22Rv1 (cell line): ENCODE data around the gene PIP5KL1.
A peak's percentile ranks its signal among the peaks of the same experiment; 100 is the strongest.

Experiments
- H3K27ac ChIP-seq: fragments of 450-650 bp; 2 replicates; pipeline ENCODE4 v1.5.1; 2017
- ZFX ChIP-seq: fragments of 450-650 bp; IDR thresholded peaks from 2 replicates; pipeline ENCODE4 v1.6.1; 2017; ENCODE audit warnings: antibody characterized with exemption, borderline replicate concordance
- TF ChIP-seq, protein P1 (sequence below): fragments of 450-650 bp; IDR thresholded peaks from 2 replicates; pipeline ENCODE4 v1.5.1; 2017; ENCODE audit warnings: mild to moderate bottlenecking

PIP5KL1 gene

DNA sequence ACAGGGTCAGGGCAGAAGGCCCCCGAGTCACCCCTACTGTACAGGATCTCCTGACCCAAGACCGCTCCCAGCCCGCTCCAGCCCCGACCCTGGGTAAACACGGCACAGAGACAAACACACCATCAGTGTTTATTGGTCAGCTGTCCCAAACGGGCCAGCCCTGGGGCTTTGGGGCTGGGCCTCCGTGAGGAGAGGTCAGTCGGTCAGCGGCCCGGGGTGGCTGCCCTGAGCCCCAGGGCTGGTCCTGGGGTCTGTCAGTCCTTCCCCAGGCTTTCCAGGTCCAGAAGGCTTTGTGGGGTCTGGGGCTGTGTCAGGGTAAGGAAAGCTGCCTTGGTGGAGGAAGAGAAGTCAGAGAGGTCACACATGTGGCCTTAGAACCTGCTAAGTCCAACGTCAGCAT lies 4.4 kb upstream of the PIP5KL1 start:
- TF ChIP-seq, protein P1, sequence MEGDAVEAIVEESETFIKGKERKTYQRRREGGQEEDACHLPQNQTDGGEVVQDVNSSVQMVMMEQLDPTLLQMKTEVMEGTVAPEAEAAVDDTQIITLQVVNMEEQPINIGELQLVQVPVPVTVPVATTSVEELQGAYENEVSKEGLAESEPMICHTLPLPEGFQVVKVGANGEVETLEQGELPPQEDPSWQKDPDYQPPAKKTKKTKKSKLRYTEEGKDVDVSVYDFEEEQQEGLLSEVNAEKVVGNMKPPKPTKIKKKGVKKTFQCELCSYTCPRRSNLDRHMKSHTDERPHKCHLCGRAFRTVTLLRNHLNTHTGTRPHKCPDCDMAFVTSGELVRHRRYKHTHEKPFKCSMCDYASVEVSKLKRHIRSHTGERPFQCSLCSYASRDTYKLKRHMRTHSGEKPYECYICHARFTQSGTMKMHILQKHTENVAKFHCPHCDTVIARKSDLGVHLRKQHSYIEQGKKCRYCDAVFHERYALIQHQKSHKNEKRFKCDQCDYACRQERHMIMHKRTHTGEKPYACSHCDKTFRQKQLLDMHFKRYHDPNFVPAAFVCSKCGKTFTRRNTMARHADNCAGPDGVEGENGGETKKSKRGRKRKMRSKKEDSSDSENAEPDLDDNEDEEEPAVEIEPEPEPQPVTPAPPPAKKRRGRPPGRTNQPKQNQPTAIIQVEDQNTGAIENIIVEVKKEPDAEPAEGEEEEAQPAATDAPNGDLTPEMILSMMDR, result no peak
- no peak for TF ChIP-seq ZFX
- no peak overlapping the region for H3K27ac ChIP-seq

DNA sequence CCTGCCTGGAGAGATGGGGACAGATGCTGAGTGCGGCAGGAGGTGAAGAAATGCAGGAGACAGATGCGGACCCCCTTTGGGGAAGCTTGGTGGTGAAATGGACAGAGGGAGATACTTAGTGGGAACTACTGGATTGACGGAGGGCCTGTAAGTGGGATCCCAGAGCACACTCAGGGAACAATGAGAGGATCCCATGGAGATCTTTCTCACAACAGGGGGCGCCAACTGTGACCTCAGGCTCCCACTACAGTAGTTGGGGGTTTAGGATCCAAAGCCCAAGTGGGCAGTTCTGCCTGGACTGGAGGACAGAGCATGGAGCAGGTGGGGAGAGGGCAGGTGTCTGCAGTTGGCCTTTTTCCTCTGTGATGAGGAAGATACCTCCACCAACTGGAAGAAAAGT lies 3.7 kb upstream of the PIP5KL1 start:
- no peak for TF ChIP-seq ZFX
- TF ChIP-seq, protein P1, result no peak
- no peak overlapping the region for H3K27ac ChIP-seq

DNA sequence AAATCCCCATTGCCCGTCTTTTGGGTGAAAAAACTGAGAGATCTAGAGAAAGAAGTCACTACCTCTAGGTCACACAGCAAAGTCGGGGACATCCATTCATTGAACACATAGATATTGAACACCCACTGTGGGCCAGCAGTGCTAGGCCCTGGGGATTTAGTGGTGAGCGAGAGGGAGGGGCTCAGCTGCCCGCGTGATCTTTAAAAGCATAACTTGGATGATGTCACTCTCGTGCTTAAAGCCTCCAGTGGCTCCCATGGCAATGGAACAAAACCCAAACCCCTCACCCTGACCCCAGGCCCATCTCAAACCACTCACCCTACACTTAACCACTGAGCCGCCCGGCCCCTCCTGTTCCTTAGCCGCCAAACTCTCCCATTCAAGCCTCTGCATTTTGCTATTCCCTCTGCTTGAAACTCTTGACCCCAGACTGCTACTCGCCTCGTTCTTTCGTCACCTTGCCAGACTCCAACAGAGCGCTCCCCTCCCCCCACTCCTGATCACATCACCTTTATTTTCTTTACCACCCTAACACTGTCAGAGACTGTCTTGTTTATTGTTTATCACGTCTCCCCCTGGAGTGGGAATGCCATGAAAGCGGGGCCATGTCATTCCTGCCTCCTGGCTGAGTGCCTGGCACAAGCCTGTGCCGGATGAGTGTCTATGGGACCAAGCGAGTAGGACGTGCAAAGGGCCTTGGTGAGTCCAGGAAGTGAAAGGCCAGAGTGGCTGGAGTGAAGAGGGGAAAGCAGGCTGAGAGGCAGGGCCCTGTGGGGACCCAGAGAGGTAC lies 710 bp upstream of the PIP5KL1 start:
- peak overlapping the region; percentile 70 for H3K27ac ChIP-seq
- TF ChIP-seq ZFX, result no peak
- TF ChIP-seq, protein P1, result no peak

DNA sequence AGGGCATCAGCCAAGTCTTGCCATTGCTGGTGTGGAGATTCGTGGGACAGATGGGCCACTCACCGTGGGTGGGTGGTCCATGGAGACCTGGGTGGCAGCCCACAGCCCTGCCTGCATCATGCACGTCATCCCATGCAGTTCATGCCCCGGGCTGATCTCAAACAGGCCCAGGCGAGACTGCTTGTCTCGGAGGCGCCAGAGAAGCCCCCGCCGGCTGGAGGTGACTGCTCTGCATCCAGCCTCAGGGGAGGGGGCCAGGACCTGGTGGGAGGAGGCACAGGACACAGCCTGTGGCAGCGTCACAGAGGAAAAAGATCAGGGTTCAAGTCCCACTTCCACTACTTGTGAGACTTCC lies 975 bp downstream of the PIP5KL1 start:
- TF ChIP-seq, protein P1, result no peak
- TF ChIP-seq ZFX, result no peak
- no peak overlapping the region for H3K27ac ChIP-seq

DNA sequence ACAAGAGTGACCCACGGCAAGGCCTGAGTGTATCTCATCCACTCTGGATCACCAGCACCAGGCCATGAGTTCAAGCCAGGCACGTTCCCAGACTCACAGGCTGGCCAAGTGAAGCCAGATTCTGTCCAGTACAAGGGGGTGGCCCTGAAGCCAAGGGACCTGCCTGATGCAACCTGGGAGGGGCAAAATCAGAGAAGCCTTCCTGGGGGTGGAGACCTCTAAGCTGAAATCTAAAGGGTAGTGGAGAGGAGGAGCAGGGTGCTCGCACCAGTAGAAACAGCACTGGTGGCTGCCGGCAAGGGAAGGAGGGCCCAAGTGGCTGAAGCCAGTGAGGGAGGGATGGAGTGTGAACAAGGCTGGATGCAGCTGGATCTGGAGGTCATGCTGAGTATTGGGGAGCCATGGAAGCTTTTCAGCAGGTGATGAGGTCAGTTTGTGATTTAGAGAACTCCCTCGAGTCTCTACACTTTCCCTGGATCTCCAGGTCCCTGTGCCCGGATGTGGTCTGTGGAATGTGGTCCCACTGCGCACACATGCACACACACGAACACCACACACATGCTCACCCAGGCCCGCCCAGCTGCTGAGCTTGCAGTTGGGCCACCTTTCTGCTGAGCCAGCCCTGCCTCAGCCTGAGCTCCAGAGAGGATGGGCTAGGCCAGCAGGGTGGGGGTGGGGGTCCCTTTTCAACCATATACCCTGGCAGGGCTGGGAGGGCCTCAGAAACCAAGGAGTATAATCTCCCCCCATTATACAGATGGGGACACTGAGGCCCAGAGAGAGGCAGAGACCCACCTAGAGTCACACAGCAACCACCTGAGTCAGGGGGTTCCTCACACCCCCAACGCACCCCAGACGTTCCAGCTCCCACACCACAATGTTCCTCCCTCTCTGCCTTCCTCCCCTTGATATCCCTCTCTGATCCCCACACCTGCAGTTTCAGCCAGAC lies 1.6 kb downstream of the PIP5KL1 start:
- H3K27ac ChIP-seq, result peak overlapping the region; percentile 31; the same call in 1 of the 2 replicates
- TF ChIP-seq, protein P1, result no peak
- TF ChIP-seq ZFX, result no peak

DNA sequence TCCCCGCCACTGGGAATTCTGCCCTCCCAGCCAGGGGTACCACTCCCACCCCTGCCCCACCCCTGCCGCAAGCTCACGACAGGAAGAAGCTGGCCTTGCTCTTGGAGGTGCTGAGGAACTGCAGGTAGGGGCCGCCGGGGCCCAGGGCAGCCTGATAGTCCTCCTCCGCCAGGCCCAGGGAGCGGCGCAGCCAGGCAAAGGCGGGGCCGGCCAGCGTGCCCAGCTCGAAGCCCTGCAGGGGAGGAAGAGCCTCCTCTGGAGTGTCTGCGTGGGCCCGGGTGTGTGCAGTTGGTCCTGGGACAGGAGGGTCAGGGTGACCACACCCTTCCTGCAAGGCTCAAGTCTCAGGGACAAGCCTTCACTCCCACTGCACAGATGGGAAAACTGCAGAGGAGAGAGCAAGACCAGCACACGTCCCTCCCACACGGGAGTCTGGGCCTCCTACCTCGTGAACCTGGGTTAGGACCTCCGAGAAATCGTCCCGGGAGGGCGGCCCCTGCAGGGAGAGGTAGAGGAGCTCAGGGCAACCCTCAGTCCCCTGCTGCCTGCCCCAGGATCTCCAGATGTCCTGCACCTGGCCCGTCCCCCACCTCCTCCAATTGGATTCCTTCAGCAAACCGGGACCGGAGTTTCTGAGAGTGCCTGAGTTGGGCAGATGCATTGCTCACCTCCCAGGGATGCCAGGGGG lies 2.4 kb downstream of the PIP5KL1 start:
- TF ChIP-seq, protein P1, result no peak
- no peak for TF ChIP-seq ZFX
- peak overlapping the region; percentile 31; the same call in 1 of the 2 replicates for H3K27ac ChIP-seq
